ENCODE results near the gene SERPINA12.

Gene SERPINA12

GRCh38 chr14:94462763-94463572 is 46.3 kb downstream of the SERPINA12 start:
- no peak for ATAC-seq

- ATAC-seq, result no peak
Measured at GRCh38 chr14:94462219-94462551, 47.1 kb downstream of the SERPINA12 start.

- ATAC-seq, result no peak
Measured at GRCh38 chr14:94461526-94462218, 47.6 kb downstream of the SERPINA12 start.

- no peak for ATAC-seq
Measured at GRCh38 chr14:94460631-94461416, 48.4 kb downstream of the SERPINA12 start.

GRCh38 chr14:94458558-94459205 is 50.6 kb downstream of the SERPINA12 start:
- ATAC-seq, result no peak

GRCh38 chr14:94458096-94458495 is 51.2 kb downstream of the SERPINA12 start:
- ATAC-seq, result no peak

GRCh38 chr14:94455928-94456327 is 53.3 kb downstream of the SERPINA12 start:
- ATAC-seq, result no peak

GRCh38 chr14:94451826-94452225 is 57.4 kb downstream of the SERPINA12 start:
- ATAC-seq, result no peak

GRCh38 chr14:94451091-94451771 is 58.0 kb downstream of the SERPINA12 start:
- ATAC-seq, result no peak

GRCh38 chr14:94450722-94451090 is 58.6 kb downstream of the SERPINA12 start:
- ATAC-seq, result no peak

GRCh38 chr14:94449930-94450329 is 59.3 kb downstream of the SERPINA12 start:
- ATAC-seq, result no peak

- no peak for ATAC-seq
Measured at GRCh38 chr14:94448071-94448808, 61.0 kb downstream of the SERPINA12 start.

GRCh38 chr14:94447206-94447605 is 62.1 kb downstream of the SERPINA12 start:
- ATAC-seq, result no peak

- ATAC-seq, result no peak
Measured at GRCh38 chr14:94446126-94446525, 63.1 kb downstream of the SERPINA12 start.

GRCh38 chr14:94445003-94445402 is 64.3 kb downstream of the SERPINA12 start:
- no peak for ATAC-seq

GRCh38 chr14:94441531-94442205 is 67.6 kb downstream of the SERPINA12 start:
- ATAC-seq, result no peak

GRCh38 chr14:94441130-94441529 is 68.1 kb downstream of the SERPINA12 start:
- ATAC-seq, result no peak

GRCh38 chr14:94439453-94440057 is 69.7 kb downstream of the SERPINA12 start:
- no peak for ATAC-seq
